ENCODE results near the gene CDK6.

The CDK6 gene

DNA sequence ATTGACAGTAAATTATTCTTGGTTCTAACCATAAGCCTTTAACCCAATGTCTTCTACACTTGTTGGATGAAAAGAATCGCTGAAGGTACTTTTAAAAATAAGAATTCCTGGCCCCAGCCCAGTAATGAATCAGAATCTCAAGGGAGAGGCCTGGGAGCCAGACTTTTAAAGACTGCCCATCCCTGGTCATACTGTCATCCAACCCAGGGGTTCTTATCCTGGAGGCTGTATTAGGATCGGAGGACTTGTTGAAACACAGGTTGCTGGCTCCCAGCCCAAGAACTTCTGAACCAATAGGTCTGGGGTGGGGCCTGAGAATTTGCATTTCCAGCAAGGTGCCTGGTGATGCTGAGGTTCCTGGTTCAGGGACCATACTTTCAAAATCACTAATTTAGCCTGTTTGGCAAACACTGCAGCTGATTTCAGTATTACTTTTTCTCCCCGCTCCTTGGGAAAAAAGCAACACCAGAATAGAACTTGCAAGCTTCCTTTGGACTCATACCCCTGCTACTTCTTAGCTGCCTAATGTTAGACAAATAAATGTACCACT is 166.7 kb downstream of the CDK6 start:
- ATAC-seq (ENCODE audit: low read depth) = peak; percentile 59; the same call in 1 of the 3 replicates
- no peak overlapping the region for H3K4me3 ChIP-seq (ENCODE audit: severe bottlenecking)
- DNase-seq (ENCODE audit: low spot score) = no peak
- H3K36me3 ChIP-seq (ENCODE audit: low read depth) = peaks cover 37% of the 10 kb centered on the region
- H3K27ac ChIP-seq (ENCODE audit: poor library complexity, severe bottlenecking) = no peak overlapping the region
- TF ChIP-seq, protein P1, sequence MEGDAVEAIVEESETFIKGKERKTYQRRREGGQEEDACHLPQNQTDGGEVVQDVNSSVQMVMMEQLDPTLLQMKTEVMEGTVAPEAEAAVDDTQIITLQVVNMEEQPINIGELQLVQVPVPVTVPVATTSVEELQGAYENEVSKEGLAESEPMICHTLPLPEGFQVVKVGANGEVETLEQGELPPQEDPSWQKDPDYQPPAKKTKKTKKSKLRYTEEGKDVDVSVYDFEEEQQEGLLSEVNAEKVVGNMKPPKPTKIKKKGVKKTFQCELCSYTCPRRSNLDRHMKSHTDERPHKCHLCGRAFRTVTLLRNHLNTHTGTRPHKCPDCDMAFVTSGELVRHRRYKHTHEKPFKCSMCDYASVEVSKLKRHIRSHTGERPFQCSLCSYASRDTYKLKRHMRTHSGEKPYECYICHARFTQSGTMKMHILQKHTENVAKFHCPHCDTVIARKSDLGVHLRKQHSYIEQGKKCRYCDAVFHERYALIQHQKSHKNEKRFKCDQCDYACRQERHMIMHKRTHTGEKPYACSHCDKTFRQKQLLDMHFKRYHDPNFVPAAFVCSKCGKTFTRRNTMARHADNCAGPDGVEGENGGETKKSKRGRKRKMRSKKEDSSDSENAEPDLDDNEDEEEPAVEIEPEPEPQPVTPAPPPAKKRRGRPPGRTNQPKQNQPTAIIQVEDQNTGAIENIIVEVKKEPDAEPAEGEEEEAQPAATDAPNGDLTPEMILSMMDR (IDR thresholded peaks at IDR 0.05; ENCODE audit: poor library complexity, severe bottlenecking) = no peak
- no peaks in the 10 kb centered on the region for H3K9me3 ChIP-seq (ENCODE audit: severe bottlenecking)
- peaks cover 17% of the 10 kb centered on the region for H3K4me1 ChIP-seq (ENCODE audit: insufficient read depth, poor library complexity, severe bottlenecking)
- no peaks in the 10 kb centered on the region for H3K27me3 ChIP-seq (ENCODE audit: insufficient read depth, poor library complexity, severe bottlenecking)

DNA sequence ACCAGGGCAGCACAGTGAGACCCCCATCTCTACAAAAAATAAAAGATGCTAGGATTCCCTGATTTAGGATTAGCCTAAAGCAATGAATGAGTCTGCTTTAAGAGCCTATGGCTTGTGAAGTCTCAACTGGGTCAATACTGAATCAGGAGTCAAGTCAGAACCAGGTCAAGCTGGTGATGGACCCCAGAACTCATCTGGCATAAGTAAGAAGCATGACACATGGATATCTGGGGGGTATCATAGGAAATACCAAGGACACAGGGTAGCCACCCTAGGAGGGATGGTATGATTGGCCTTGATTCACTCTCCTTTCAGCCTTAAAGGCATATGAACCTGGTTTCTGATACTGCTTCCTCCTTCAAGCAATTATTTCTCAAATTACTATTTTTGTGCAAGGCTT is 167.8 kb downstream of the CDK6 start:
- TF ChIP-seq, protein P1 (IDR thresholded peaks at IDR 0.05; ENCODE audit: poor library complexity, severe bottlenecking) = no peak
- no peaks in the 10 kb centered on the region for H3K9me3 ChIP-seq (ENCODE audit: severe bottlenecking)
- H3K36me3 ChIP-seq (ENCODE audit: low read depth) = peaks cover 37% of the 10 kb centered on the region
- H3K27me3 ChIP-seq (ENCODE audit: insufficient read depth, poor library complexity, severe bottlenecking) = no peaks in the 10 kb centered on the region
- H3K4me1 ChIP-seq (ENCODE audit: insufficient read depth, poor library complexity, severe bottlenecking) = peaks cover 17% of the 10 kb centered on the region
- peak overlapping the region; percentile 2 for H3K27ac ChIP-seq (ENCODE audit: poor library complexity, severe bottlenecking)
- no peak overlapping the region for H3K4me3 ChIP-seq (ENCODE audit: severe bottlenecking)
- no peak for DNase-seq (ENCODE audit: low spot score)
- ATAC-seq (ENCODE audit: low read depth) = no peak

DNA sequence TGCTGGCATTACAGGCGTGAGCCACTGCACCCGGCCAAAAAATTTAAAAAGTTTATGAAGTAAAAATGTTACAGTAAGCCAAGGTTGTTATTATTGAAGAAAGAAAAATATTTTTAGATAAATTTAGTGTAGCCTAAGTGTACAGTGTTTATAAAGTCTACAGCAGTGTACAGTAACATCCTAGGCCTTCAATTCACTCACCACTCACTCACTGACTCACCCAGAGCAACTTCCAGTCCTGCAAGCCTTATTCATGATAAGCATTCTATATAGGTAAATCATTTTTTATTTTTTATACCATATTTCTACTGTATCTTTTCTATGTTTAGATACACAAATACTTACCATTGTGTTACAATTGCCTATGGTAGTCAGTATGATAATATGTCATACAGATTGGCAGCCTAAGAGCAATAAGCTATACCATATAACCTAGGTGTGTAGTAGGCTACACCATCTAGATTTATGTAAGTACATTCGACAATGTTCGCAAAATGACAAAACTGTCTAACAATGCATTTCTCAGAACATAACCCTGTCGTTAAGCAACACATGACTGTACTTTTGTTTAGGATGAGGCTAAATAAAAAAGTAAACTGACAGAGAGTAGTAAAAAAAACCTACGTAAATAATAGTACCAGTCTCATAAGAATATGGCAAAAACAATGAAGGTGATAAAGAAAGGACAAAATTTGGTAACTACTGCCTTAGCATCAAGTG is 168.4 kb downstream of the CDK6 start:
- Histone ChIP-seq H3K27ac (ENCODE audit: poor library complexity, severe bottlenecking) (peak overlapping the region; percentile 2), H3K27me3 (ENCODE audit: insufficient read depth, poor library complexity, severe bottlenecking) (no peaks in the 10 kb centered on the region), H3K36me3 (ENCODE audit: low read depth) (peaks cover 37% of the 10 kb centered on the region), H3K4me3 (ENCODE audit: severe bottlenecking) (no peak overlapping the region), H3K9me3 (ENCODE audit: severe bottlenecking) (no peaks in the 10 kb centered on the region), H3K4me1 (ENCODE audit: insufficient read depth, poor library complexity, severe bottlenecking) (peaks cover 17% of the 10 kb centered on the region)
- TF ChIP-seq, protein P1 (IDR thresholded peaks at IDR 0.05; ENCODE audit: poor library complexity, severe bottlenecking) = no peak
- no peak for DNase-seq (ENCODE audit: low spot score)
- peak; percentile 46; the same call in 1 of the 3 replicates for ATAC-seq (ENCODE audit: low read depth)

DNA sequence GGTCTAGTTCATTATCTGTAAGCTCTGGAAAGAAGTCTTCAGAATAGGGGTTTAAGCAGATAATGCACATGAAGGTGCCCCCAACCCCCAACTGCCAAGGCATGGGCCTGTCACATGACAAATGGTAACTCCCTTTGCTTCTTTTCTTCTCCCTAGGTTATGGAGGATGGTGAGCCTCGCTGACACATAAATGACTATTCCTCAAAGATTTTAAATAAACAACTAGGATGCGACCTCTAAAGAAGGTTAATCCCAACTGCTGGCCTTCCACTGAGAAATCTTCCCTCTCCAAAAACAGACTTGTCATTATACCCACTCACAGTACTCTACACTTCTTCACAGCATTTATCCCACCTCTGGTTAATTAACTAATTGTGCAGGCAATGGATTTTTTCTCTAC is 170.4 kb downstream of the CDK6 start:
- ATAC-seq (ENCODE audit: low read depth) = no peak
- H3K36me3 ChIP-seq (ENCODE audit: low read depth) = peaks cover 33% of the 10 kb centered on the region

More for the DNA sequence above, 170.4 kb downstream of the CDK6 start:
- H3K27ac ChIP-seq (ENCODE audit: poor library complexity, severe bottlenecking) = no peak overlapping the region
- H3K9me3 ChIP-seq (ENCODE audit: severe bottlenecking) = no peaks in the 10 kb centered on the region
- H3K4me1 ChIP-seq (ENCODE audit: insufficient read depth, poor library complexity, severe bottlenecking) = peaks cover 10% of the 10 kb centered on the region
- no peak for DNase-seq (ENCODE audit: low spot score)
- no peaks in the 10 kb centered on the region for H3K27me3 ChIP-seq (ENCODE audit: insufficient read depth, poor library complexity, severe bottlenecking)
- H3K4me3 ChIP-seq (ENCODE audit: severe bottlenecking) = no peak overlapping the region
- TF ChIP-seq, protein P1 (IDR thresholded peaks at IDR 0.05; ENCODE audit: poor library complexity, severe bottlenecking) = no peak
